Omental fat pad (tissue), 4 donors: Measurements from ENCODE around the gene HS6ST3. TPM values are rescaled to one million over a fixed set of nuclear protein-coding genes. Genes with fewer than 3 reads are reported as not detected.

ENCODE experiments used
- ATAC-seq: fragments of 150-250 bp; one replicate; pipeline ENCODE4 v1.9.1; 2016; ENCODE audit warnings: mild to moderate bottlenecking, moderate library complexity; ENCODE audit not compliant: low FRiP score
- DNase-seq: peaks from one replicate; pipeline ENCODE4 v3.0.0-alpha.2; 2019; ENCODE audit warnings: low spot score
- total RNA-seq, 4 donors: library from RNA; depleted of rRNA; stranded (reverse); fragments of >200 nt; gene quantifications; one replicate each; pipeline ENCODE4 v1.1.0, GENCODE V29; 2016
- TF ChIP-seq, protein P1 (sequence below), 3 donors: fragments of 450-650 bp; IDR thresholded peaks; one replicate each; pipeline ENCODE4 v1.5.1; 2016 to 2017; ENCODE audit warnings: antibody characterized with exemption in 3 of 3, mild to moderate bottlenecking in 3 of 3, moderate library complexity in 2 of 3

Gene HS6ST3
- total RNA-seq, 4 donors from 2014 or later: 0.09 to 0.32 (median 0.24) TPM; not detected in 1

DNA sequence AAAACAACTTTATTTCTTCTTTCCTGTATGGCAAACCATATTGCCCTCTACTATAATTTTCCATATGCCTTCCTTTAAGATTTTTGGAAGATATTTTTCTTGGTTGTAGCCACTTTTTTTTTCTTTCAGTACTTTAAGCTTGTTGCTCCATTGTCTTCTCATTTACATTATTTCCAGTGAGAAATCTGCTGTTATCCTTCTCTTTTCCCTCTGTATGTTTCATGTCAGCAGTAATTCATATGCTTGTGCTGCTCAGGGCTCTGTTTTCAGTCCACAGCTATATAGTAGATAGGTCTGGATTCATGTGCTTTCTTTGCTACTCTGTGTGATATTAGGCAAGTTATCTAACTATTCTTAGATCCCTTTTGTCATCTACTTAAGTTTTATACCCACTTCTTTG is 636.7 kb downstream of the HS6ST3 start:
- TF ChIP-seq, protein P1, sequence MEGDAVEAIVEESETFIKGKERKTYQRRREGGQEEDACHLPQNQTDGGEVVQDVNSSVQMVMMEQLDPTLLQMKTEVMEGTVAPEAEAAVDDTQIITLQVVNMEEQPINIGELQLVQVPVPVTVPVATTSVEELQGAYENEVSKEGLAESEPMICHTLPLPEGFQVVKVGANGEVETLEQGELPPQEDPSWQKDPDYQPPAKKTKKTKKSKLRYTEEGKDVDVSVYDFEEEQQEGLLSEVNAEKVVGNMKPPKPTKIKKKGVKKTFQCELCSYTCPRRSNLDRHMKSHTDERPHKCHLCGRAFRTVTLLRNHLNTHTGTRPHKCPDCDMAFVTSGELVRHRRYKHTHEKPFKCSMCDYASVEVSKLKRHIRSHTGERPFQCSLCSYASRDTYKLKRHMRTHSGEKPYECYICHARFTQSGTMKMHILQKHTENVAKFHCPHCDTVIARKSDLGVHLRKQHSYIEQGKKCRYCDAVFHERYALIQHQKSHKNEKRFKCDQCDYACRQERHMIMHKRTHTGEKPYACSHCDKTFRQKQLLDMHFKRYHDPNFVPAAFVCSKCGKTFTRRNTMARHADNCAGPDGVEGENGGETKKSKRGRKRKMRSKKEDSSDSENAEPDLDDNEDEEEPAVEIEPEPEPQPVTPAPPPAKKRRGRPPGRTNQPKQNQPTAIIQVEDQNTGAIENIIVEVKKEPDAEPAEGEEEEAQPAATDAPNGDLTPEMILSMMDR (IDR thresholded peaks at IDR 0.05): no peak
- ATAC-seq (no peak), DNase-seq (no peak)

DNA sequence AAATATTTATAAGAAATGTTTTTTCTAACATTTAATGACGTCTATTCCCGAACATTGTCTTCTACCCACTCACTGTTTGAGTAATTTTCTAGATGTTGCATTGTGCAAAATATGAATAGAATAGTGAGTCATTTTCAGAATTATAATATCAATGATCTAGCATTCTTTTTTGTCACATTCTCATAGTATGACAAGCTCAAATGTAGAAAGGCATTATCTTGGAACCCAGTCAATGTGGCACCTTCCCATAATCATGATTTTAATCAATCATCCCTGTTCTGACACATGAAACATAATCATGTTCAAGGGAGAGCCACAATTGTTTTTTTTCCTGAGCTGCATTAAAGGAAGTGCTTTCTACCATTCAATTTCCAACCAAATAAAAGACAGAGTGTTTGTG is 638.6 kb downstream of the HS6ST3 start:
- ATAC-seq (no peak), DNase-seq (no peak)
- TF ChIP-seq, protein P1 (IDR thresholded peaks at IDR 0.05): no peak

- TF ChIP-seq, protein P1 (IDR thresholded peaks at IDR 0.05): no peak
- ATAC-seq: no peak
- DNase-seq: no peak
These were observed 640.8 kb downstream of the HS6ST3 start for GRCh38 chr13:96730676-96731075.

- TF ChIP-seq, protein P1 (IDR thresholded peaks at IDR 0.05): no peak
- DNase-seq (no peak), ATAC-seq (no peak)
These were observed 644.6 kb downstream of the HS6ST3 start for GRCh38 chr13:96734499-96734898.

DNA sequence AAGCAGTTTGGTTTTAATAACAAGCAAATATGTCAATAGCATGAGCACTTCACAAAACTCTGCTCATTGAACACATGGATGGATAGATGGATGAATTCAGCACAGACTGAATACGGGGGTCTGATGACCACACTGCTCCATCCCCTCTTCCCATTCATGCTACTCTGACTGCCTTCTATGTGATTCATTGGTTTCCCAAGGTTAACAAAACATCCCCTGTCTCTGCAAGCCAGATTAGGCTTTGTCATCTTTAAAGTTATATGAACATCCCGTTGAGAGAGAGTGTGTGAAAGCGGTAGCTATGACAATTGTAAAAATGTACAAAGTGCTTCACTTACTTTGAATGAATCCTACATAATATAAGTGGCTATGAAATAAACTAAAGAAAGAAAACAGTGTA is 651.9 kb downstream of the HS6ST3 start:
- ATAC-seq (no peak), DNase-seq (no peak)
- TF ChIP-seq, protein P1 (IDR thresholded peaks at IDR 0.05): no peak

DNA sequence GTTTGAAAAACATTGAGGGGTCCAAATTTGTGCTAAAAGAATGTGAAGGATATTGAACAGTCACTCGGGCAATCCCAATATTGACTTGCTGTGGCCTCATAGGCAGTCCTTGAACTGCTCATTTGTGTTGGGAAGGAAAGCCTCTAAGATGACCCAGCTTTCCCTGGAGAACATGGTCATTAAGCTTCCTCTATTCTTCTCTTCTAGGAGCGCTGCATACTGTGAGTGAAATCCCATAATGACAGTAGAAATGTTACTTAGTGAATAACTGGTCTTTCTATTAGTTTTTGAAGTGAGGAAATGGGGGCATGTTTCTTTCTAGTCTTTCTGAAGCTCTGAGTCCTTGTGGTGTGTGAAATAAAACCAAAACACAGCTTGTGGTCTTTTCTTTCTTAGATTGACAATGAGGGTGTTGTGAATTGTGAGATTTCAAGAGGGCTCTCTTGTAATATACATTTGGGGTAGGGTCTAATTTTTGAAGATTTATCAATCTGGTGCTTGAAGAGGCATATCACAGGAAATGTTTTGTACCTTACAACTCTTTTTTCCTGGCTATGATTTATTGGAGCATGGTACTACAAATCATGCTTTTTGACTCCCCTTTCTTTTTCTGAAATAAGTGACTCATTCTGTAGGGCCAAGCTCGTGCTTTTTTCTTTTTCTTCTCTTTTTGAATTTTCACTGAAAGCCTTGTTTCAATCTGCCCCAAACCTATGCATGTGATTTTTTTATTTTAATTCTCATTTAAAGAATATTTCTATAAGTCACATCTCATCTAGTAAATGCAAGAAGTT is 653.6 kb downstream of the HS6ST3 start:
- DNase-seq (no peak), ATAC-seq (no peak)
- TF ChIP-seq, protein P1 (IDR thresholded peaks at IDR 0.05): no peak
